Amniotic stem cell (primary cell): Measurements from ENCODE around the gene CPOX.

Experiments used
- DNase-seq: peaks from one replicate; lab custom pipeline; 2025; lab: John Stamatoyannopoulos, UW

CPOX gene

GRCh38 chr3:98534734-98535133 lies 58.7 kb downstream of the CPOX start:
- no peak for DNase-seq

DNA sequence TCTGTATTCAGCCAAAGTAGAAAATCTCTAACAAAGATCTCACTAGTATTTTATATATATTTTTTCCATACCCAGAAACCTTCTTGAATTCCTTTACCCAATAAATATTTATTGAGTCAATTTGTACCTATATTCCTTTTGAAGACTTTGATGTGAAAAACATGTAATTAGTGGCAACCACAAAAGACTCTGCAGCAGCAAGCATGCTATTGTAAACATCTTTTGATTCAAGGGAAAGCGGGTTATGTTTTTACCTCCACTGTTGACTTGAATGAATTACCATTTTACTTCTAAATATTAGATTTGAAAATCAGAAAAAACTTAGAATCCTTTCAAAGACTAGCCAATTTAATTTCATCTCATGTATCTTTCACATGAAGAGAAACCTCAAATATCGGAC lies 59.2 kb downstream of the CPOX start:
- no peak for DNase-seq

- DNase-seq: no peak
Measured at GRCh38 chr3:98532709-98533571, 60.5 kb downstream of the CPOX start.

- no peak for DNase-seq
Measured at GRCh38 chr3:98532275-98532637, 61.2 kb downstream of the CPOX start.

- DNase-seq: no peak
Measured at GRCh38 chr3:98531622-98532274, 61.7 kb downstream of the CPOX start, which contains the start of gene GPR15. TSS of gene GPR15 (plus strand) at chr3:98531978. CDS start at chr3:98532034, 56 bp downstream.

DNA sequence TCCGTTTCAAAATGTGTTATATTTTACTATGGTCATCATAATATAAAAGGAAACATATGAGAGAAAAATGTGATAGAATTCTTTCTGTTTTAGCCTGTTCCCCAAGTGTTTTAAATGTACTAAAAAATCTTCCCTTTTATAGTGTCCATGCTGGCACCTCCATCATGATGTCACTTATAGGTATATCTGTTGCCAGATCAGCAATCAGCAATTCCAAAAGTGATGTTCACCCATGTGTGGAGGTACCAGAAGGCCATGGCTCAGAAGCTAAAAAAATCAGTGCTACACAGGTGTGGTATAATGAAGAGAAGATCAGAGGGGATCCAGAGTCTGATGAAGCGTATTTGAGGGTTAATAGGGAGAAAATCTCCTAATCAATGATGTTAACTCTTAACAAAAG lies 62.7 kb downstream of the CPOX start:
- no peak for DNase-seq

GRCh38 chr3:98529856-98530459 lies 63.5 kb downstream of the CPOX start:
- DNase-seq: no peak
